Stimulated activated CD4-positive, alpha-beta T cell treated with anti-CD3 and anti-CD28 coated beads, Interleukin-4, amount 100 ng/mL, for 24 hours (primary cell): ENCODE results near the gene ZNF70.

ENCODE experiments used
- DNase-seq: peaks from one replicate; pipeline ENCODE4 v3.0.0-alpha.2; 2020

Gene ZNF70

DNA sequence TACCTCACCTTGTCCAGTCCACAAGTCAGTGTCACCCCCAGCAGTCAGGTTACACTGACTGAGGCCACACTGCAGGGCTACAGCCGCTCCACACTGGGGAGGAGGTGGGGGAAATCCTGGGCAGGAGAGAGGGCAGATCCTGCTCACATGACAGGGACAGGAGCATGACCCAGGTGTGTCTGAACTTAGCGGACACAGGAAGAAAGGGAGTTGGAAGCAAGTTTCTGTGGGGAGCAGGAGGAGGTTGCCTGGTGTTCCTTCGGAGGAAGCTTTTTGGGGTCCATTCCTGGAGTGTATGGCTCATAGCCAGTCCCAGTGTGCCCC, 27.6 kb upstream of the ZNF70 start:
- DNase-seq = no peak

GRCh38 chr22:23777776-23778576, 27.1 kb upstream of the ZNF70 start:
- DNase-seq = no peak

- DNase-seq = no peak
Observed at GRCh38 chr22:23775779-23776375, 25.0 kb upstream of the ZNF70 start.

GRCh38 chr22:23774922-23775436, 24.1 kb upstream of the ZNF70 start:
- DNase-seq = no peak

GRCh38 chr22:23774114-23774921, 23.4 kb upstream of the ZNF70 start:
- DNase-seq = no peak

GRCh38 chr22:23773483-23774113, 22.7 kb upstream of the ZNF70 start:
- DNase-seq = no peak

- DNase-seq = peak; percentile 54
Observed at GRCh38 chr22:23772649-23773473, 21.9 kb upstream of the ZNF70 start, which contains the start of gene MMP11. TSS of gene MMP11 (plus strand) at chr22:23772849. CDS start at chr22:23772871, 22 bp downstream.

DNA sequence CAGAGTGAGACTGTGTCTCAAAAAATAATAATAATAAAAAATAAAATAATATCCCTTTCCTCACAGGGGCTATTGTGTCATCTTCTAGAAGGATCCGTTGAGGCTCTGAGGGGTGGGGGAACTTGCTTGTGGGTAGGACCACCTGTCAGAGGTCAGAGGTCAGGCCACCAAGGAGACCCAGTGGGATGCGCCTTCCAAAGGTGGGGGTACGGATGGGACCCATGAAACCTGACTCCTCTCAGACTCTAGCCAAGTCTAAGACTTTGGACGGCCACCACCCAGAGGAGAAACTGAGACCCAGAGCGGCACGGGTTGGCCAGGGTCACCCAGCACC, 21.4 kb upstream of the ZNF70 start:
- no peak for DNase-seq

DNA sequence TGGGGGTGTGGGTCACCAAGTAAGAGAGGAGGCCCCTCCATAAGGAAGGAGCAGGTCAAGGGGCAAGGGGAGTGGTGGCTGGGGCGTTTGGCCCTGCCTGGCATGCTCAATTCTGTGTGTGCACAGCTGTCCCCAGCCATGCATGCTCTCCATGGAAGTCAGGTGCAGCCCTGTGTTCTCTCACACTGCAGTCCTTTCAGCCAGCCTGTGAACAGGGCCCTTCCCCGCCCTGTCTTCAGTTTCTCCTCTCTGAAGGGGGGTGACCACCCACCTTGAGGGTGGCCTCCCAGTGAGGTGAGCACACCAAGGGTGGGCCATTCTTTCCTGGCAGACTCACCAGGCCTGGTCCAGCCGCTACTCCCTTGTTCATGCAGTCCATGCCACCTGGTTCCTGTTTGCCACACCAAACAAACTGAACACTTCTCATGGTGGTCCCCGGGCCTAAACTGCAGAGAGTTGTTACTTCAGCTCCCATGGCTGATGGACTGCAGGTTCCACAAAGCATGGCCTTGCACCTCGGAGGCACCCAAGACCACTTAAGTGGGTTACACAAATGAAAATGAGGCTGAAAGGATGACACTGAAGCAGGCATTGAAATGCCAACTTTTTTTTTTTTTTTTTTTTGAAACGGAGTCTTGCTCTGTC, 18.5 kb upstream of the ZNF70 start:
- no peak for DNase-seq

DNA sequence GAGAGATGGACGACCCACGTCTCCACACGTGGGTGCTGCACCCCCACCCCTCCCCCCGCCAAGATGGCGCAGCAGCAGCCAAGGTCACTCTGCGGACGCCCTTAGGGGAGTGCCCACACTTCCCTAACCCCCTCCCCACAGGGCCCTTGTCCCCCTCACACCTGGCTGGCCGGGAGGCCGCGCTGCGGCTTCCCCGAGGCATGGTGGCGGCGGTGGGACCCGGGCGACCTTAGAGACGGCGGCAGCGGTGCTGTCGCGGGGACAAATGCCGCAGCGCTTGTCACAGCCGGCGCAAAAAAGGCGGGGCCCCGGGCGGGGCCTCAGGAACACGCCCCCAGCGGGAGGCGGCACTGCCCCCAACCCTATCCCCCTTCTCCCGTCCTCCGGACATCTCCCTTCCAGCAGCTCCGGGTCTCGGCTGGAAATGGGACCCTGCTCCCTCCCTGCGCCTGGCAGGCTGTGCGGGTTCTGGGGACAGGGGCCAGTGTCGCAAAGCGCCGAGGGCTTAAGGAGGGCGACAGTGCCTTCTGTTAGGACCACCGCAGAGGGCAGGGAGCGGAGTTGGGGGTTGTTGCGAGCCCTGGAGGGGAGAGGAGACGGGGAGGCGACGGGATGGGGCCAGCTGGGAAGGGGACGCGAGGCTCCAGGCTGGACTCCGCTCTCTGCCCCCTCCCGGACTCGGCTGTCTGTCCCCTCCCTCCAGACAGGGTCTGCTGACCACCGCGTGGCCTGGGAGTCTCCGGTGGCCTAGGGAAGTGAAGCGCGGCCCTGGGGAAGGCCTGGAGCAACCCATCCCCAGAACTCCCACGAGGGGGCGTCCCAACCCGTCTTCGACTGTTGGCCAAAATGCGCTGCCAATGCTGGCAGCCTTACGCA, 17.0 kb upstream of the ZNF70 start, which contains the start of gene CHCHD10:
Gene CHCHD10, minus strand, starts transcription at position 300 of the 876 bp plus-strand sequence. Its CDS starts 98 bp downstream, at position 202.
- peak; percentile 79 for DNase-seq

DNA sequence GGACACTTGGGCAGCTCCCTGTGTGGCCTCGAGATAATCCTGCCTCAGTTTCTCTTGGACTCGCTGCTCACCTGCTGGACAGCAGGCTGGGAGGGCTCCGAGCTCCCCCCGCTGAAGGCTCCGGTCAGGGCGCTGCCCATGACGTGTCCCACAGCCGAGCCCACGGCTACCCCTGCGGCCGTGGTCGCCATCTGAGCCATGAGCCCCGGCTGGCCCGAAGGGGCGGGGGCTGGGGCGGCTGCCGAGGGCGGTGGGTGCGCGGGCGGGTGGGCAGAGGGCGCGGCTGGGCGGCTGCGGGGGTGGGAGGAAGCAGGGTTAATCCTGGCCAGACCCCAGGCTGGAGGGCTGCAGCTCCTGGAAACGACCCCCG, 16.4 kb upstream of the ZNF70 start:
- DNase-seq = no peak

DNA sequence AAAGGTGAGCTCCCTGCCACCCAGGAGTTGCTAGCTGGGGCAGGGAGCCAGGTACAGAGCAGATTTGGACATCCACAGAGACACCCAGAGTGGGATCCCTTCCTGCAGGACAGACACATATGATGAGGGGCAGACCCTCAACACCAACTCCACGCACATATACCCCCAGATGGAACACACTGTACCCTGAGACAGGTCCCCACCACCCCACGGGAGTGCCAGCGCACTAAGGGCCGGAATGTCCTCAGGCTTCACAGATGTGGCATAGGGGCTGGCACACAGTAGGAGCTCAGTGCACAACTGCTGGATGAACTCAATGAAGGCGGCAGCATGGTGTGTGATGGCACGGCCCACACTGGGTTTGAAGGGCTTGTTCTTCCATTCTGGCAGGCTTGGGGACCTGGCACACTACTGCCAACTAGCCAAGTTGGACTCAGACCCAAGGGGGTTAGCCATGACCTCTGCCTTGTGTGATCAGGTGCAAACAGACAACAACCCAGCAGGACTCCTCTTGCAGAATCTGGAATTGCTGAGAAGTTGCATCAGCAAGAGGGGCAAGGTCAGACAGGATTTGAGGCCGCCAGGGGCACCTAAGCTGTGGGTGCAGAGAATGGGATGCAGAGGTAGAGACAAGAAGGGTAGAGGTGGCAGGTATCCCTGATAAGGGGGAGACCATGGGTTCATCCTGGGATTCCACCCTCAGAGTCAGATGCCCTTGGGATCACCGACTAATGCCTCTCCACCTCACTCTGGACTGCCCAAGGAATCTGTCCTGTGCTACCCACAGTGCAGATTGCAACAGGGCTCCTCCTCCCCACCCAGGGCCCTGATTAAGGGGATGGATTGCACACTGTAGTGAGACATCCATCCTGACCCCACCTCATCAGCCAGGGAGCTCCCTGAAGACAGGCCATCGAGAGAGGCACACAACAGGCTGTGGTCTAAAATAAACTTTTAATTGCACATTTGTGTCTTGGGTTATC, 14.3 kb upstream of the ZNF70 start:
- DNase-seq = no peak

GRCh38 chr22:23763954-23764353, 13.0 kb upstream of the ZNF70 start:
- no peak for DNase-seq

- peak; percentile 60 for DNase-seq
Observed at GRCh38 chr22:23763579-23763945, 12.7 kb upstream of the ZNF70 start.

DNA sequence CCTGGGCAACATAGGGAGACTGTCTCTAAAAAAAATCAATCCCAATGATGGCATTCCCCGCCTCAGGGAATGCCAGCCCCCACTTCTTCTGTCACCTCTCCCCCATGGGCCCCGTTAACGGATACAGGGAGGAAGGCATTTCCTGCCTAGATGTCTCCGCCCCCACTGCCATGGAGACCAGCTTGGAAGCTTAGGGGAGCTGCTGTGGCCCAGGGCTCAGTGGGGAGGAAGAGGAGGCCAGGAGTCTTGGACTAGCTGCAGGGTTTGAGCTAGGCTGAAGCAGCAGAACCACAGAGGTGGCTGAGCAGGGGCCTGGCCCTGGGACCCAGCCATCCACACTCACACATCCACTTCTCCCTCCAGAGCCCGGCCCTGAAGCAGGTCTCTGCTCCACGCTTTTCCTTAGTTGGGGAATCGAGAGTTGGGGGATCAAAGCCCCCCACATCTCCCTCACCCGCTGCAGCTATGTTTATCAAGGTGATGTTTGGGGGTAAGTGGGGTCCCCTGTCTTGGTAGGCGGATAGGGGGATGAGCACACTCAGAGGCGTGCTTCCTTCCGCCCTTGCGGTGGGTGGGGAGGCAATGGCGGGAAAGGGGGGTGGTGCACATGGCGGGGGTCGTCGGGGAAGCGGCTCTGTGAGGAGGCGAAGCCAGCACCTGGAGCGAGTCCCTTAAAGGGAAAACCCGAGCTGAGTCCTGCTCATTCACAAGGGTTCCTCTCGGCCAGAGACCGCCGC, 12.1 kb upstream of the ZNF70 start, which contains the start of gene C22orf15:
Gene C22orf15, plus strand, starts transcription at position 149 of the 737 bp plus-strand sequence. Its CDS starts 317 bp downstream, at position 466.
- no peak for DNase-seq

GRCh38 chr22:23760056-23760455, 9.1 kb upstream of the ZNF70 start:
- DNase-seq = no peak

DNA sequence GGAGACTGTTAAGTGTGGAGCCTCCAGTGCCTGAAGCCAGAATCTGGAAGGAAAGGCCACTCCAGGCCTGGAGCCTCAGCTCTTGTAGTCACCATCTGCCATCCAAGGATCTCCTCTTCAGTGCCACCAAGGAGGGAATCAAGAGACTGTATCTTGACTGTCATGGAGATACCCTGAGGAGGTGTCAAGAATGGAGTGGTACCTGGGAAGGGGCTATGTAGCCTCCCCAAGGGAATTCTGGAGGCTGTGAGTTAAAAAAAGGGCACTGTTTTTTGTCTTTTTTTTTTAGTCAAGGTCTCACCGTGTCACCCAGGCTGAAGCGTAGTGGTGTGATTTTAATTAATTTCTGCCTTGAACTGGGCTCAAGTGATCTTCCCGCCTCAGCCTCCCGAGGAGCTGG, 8.7 kb upstream of the ZNF70 start:
- DNase-seq = no peak

GRCh38 chr22:23756891-23757290, 6.0 kb upstream of the ZNF70 start:
- no peak for DNase-seq

DNA sequence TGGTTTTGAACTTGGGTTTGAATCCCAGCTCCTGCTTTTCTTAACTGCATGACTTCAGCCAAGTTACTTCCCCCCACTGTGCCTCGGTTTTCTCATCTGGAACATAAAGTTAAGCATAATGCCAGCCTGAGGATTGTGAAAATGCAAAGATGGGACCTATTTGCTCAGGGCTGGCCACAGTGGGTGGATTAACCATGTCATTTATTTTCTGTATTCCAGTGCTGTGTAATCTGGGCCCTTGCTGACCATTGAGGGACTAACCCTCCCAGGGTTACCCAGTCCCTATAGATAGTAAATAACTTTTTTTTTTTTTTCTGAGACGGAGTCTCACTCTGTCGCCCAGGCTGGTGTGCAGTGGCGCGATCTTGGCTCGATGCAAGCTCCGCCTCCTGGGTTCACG, 4.8 kb upstream of the ZNF70 start:
- no peak for DNase-seq
